IPS-NIHi7 (cell line): ENCODE results near the gene CAVIN2.

Experiments used
- DNase-seq: peaks from one replicate; pipeline ENCODE4 v3.0.0; 2012; ENCODE audit warnings: mixed read lengths; ENCODE audit errors: extremely low spot score

Gene CAVIN2, protein sequence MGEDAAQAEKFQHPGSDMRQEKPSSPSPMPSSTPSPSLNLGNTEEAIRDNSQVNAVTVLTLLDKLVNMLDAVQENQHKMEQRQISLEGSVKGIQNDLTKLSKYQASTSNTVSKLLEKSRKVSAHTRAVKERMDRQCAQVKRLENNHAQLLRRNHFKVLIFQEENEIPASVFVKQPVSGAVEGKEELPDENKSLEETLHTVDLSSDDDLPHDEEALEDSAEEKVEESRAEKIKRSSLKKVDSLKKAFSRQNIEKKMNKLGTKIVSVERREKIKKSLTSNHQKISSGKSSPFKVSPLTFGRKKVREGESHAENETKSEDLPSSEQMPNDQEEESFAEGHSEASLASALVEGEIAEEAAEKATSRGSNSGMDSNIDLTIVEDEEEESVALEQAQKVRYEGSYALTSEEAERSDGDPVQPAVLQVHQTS

DNA sequence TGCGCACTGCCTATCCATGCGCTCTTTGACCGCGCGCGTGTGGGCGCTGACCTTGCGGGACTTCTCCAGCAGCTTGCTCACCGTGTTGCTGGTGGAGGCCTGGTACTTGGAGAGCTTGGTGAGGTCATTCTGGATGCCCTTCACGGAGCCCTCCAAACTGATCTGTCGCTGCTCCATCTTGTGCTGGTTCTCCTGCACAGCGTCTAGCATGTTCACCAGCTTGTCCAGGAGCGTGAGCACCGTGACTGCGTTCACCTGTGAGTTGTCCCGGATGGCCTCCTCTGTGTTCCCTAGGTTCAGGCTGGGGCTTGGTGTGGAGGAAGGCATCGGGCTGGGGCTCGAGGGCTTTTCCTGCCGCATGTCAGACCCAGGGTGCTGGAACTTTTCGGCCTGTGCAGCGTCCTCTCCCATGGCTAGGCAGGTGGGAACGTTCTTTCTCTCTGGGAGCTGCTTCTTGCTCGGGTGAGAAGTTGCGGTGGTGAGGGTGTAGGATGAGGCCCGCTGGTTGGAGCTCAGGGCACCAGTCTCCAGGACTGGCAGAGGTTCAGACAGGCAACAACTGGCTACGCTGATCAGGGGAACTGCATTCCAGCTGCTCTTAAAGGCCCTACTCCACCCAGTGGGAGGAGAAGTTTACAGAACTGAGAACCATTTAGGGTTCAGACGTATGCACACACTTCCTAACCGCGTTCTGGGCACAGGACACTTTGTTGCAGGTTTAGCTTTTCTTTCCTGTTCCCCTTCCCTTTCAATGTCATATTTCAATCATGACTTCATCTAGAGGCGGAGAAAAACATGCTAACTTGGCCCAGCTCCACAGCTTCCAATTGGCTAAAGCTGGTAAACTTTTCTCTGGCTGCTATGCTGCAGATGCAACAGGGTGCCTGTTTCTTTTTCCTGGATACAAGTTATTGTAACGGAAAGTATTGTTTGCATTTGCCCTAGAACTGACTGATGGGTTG is at the start of gene CAVIN2:
CAVIN2 (minus strand) TSS at position 574 of the 962 bp plus-strand sequence; CDS start at position 411, 163 bp downstream.
- no peak for DNase-seq

DNA sequence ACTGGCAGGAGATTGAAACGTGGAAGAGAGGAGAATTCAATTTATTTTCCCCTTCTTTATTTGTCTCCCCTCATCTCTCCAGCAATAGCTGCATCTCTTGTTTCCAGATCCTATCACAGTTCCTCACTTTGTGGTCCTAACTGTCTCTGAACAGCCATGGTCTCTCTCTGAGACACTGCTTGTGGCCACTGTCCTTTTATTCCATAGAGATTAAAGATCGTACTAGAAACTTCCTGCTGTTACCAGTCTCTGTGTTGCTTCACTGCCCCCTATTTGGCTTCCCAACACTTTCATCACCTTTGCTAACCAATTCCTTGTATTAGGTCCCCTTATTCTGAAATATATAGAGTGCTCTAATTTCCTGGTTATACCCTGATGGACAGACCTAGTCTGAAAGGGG is 48.9 kb upstream of the CAVIN2 start:
- no peak for DNase-seq

DNA sequence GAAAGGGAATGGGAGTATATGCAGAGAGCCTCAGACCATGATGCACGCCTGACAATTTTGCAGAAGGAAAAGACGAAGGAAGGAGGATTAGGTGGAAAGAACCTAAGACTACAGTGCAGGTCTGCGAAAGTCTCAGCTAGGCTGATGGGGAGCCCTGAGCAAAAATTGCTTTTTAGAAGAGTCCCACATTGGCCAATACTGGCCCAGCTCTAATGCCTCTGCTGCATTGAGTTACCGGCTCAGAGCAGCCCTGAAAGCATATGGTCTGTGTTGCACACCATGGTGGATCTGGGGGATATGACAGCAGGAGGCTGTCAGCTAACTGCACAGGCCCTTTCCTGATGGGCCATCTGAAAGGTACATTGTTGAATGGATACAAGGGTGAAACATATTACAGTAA is 48.3 kb upstream of the CAVIN2 start:
- DNase-seq: no peak

DNA sequence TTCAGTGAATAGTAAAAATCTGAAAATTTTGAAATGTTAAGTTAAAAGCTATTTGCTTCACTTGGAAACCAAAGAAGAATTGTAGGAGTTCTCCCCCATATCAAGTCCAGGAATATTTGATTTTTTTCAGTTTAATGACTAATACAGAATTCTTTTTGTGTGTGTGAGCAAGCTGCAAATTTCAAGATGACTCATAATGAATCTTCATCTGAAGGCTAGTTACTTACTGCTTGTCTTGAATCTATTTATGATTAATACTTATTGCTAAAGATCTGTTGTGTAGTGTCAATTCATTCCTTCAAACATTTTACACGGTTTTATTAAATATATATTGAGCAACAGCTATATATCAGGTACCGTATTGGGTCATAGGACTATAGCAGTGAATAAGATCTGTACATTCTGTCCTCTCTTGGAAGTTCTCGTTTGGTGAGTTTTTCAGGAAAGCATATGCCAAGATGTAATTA is 47.8 kb upstream of the CAVIN2 start:
- DNase-seq: no peak

DNA sequence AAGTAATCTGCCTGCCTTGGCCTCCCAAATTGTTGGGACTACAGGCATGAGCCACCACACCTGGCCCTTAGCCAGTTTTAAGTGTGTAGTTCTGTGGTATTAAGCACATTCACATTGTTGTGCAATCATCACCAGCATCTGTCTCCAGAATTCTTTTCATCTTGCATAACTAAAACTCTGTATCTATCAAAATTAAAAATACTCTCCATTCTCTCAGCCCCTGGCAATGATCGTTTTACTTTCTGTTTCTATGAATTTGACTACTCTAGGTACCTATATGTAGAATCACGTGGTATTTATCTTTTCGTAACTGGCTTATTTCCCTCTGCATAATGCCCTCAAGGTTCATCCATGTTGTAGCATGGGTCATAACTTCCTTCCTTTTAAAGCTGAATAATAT is 45.5 kb upstream of the CAVIN2 start:
- DNase-seq: no peak

DNA sequence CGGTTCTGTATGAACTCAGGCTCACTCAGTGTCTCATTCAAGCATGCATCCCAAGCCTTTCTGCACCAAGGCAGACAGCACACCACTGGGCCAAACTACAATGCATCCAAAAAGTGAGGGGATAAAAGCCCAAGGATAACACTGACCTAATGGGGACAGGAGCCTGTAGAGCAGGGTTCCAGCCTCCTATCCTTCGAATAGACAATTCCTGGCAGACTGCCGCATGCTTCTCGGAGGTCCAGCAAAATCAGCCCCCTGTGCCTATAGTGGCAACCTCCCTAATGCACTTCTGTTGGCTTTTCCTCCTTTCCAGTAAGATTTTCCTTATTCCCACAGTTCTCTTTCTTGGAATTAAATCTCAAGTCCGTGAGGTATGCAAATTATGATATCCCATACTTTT is 44.8 kb upstream of the CAVIN2 start:
- DNase-seq: no peak

DNA sequence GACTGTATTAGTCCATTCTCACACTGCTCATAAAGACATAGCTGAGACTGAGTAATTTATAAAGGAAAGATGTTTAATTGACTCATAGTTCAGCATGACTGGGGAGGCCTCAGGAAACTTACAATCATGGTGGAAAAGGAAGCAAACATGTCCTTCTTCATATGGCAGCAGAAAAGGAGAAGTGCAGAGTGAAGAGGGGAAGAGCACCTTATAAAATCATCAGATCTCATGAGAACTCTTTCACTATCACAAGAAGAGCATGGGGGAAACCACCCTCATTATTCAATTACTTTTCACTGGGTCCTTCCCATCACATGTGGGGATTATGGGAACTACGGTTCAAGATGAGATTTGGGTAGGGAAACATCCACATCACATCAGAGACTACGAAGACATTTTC is 43.0 kb upstream of the CAVIN2 start:
- DNase-seq: no peak

DNA sequence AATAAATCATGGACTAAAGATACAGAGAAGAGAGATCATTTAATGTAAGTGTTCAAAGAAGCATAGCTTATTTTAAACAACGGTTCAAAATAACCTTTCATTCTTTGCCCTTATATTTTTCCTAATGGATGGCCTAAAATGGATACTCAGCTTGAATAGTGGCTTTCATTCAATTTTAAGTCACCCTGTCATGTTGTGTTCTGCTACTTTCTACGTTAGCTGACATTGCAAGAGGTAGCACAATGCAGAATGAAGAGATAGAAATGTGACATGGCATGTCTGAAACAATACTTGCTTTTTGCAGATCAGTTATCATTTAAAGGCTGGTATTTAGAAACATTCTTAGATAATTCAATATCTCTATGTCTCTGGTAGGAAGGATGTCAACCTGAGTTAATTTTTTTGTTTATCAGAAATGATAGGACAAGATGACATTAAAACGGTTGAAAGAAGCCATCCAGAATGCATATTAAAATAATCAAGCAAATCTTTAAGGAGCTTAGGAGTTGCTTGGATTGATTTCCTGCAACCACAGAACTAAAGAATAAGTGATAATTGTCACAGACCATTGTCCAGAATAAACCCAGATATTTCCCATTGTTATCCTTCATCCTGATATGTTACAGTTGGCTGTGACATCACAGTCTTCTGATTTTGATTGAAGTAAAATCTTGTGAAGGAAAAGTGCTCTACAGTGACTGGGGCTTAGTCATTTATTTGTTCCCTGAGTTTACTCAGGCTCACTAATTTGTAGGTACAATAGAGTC is 41.7 kb upstream of the CAVIN2 start:
- no peak for DNase-seq

DNA sequence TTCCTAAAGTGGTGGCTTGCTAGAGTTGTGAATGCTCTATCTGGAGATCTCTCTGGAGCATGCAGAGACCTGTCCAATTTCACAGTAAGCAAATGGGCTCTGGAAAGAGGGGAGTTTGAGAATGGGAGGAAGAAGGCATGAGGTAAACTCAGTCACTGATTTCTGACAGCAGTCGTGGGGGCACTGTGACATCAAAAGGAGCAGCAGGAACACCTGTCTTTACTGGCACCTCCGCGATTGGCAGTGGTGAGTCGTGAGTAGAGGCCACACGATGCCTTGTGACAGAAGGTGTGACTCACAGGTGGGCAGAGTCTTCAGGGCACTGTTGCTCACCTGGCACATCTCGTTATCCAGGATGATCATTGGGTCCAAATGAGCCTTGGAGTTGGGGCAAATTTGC is 38.8 kb upstream of the CAVIN2 start:
- DNase-seq: no peak

DNA sequence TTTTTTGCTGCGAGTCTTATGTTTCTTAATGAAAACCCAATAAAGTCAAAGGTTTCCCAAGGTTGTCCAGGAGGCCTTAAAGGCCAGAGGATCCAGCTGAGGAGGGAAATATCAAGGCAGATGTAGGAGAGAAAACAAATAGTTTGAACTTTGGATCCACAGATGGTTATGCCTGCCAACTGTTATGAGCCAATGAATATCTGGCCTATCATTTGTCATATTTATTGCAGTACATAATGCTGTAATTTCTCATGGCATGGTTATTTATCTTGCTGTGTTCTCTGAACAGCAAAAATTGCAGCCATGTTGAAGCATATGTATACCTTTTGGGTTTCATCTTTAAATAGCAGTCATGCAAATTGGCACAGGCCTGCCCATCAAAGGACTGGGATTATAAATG is 38.2 kb upstream of the CAVIN2 start:
- DNase-seq: no peak

DNA sequence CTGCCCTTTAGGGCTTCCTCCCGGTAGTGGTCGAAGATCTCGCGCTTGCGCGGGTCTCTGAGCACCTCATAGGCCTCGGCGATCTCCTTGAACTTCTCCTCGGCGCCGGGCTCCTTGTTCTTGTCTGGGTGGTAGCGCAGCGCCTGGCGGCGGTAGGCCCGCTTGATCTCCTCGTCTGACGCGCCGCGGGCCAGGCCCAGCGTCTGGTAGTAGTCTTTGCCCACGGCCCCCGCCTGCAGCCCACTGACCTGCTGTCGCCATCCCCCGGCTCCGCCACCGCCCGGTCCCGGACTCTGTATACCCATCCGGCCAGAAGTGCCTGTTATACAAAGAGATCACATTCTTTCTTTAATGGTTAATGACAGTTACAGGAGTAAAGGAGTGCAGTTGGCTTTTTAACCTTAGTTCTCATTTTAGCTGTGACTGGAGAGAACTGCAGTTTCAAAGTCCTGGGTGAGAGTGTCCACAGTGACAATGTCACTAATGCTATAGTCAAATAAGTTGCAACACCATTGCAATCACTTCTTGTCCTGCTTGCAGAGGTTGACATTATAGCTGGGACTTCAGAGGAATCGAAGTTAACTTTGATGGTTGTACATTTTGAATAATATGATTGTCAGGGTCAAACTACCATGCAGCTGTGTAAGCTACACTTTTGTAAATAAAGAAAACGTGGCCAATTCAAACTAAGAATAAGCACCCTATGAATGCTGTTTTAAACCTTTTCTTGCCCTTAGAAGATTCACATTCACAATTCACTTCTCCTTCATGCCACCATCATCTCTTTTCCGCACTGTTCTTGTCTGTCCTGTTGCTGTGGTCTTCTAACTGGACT is 35.3 kb upstream of the CAVIN2 start:
- DNase-seq: no peak

DNA sequence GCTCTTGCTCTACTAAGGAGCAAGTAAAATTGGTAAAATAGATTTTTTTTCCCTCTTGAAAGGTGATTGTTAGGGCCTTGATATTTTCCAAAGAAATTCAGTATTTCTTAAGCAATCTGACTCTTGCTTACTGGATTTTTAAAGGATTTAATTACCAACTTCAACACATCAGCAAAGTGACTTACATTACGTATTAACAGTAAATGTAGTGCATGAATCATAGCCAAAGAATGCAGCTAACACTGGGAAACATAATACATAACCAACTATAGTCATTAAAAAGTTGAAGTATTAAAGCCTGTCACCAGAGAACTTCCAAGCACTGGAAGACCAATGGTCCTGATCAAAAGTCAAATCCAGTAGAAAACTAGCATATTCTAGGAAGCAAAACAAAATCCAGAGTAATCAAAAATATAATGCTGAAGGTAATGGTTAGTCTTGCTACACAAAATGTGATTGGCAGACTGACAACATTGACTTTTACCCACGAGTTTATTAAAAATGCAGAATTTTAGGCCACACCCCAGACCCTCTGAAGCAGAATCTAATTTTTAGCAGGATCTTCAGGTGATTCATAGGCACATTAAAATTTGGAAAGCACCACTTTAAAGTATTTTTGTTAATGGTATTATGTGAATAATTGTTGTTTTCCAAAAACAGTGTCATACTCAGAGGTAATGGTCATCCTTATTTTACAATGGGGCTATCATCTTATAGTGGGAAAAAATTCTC is 31.8 kb upstream of the CAVIN2 start:
- no peak for DNase-seq

DNA sequence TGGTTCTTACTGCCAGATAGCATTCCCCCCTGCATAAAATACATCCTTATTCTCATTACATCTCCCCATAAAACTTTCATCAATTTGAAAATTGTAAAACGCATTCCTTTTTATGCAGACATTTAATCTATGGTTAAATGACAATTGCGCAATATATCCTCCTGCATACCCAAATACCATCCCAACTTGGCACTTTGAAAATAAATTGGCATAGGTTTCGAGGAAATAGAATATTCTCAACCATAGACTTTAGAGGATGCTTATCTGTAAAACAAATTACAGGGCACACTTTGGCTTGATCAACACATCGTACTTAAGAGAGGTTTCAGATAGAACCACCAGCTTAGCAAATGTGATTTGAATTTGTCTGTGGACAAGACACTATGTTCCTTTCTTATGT is 31.0 kb upstream of the CAVIN2 start:
- no peak for DNase-seq

DNA sequence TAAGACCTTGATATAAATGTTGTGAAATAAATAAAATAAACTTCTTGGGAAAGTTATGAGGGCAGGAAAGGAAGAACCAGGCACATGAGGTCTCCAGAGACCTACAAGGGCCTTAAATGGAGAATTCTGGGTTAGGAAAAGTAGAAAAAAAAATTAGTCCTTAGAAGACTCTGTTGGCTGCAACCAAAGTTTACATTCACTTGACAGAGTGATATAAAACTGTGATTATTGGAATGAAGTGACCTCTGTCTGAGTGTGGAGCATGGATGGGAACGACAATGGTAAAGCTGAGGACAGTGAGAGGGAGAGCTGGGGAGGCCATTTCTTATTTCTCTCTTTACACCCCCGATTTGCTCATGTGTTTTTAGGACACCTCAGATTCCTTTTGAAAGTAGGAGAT is 29.0 kb upstream of the CAVIN2 start:
- DNase-seq: no peak

DNA sequence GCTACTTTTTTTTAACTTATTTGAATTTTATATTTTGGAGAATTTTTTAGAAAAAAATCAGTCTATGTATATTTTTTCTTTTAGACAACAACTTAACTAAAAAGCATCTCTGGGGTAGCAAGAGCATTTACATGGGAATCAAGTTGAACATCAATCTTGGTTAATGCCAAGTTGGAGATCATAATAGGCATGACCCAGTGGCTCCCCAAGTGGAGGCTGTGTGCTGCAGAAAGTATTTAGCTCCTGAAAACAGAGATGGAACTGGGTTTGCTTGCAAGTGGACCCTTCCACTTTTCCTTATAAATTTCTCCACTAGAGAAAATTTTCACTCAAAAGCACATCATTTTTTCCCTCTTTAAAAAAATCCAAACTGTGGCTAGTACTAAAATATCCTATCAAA is 23.9 kb upstream of the CAVIN2 start:
- no peak for DNase-seq

DNA sequence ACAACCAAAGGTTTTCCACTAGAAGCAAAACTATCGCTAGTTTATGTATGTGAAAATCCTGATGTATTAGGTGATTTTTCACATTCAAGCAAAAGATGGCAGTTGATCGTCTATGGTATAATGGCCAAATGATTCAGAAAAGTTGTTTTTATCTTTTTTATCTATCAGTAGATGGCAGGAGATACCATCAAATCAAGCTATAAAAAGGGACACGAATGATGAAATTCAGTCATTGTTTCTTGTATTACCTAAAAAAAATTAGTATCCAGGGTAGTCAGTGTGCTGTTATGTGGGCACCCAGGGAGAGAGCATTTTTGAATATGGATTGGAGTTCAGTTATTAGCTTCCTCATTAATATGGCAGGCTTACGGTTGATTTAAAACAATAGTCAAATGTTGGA is 22.9 kb upstream of the CAVIN2 start:
- no peak for DNase-seq

DNA sequence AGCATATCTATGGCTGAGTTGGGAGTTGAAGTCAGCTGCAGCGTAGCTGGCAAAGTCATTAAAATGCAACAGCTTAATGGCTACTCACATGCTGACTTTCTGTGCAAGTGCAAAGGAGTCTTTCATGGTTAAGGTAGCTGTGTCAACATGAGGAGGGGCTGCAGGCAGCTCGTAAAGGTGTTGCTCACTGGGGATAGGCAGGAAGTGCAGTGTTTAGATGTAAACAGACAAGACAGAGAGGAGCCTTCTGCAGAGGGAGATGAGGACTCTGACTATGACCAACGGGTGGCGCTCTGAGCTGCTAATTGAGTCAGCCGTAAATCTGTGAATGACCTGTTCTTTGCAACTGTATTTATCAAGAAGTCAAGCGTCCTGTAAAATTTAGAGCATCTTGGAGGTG is 22.3 kb upstream of the CAVIN2 start:
- peak; percentile 79 for DNase-seq

DNA sequence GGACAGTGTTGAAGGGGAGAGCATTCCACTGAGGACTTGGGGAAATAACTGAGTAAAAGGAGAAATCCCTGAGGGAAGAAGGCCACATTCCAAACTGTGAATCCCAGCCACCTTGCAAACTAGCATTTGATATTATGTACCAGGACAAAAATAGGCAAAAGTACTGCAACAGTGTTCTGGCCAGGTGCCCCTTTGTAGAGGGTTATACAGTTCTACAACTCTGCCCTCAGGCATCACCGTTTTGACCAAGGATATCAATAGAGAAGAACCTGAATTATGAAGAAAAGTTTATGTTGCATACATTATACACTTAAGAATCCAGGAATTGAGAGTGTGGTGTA is 20.6 kb upstream of the CAVIN2 start:
- DNase-seq: no peak

DNA sequence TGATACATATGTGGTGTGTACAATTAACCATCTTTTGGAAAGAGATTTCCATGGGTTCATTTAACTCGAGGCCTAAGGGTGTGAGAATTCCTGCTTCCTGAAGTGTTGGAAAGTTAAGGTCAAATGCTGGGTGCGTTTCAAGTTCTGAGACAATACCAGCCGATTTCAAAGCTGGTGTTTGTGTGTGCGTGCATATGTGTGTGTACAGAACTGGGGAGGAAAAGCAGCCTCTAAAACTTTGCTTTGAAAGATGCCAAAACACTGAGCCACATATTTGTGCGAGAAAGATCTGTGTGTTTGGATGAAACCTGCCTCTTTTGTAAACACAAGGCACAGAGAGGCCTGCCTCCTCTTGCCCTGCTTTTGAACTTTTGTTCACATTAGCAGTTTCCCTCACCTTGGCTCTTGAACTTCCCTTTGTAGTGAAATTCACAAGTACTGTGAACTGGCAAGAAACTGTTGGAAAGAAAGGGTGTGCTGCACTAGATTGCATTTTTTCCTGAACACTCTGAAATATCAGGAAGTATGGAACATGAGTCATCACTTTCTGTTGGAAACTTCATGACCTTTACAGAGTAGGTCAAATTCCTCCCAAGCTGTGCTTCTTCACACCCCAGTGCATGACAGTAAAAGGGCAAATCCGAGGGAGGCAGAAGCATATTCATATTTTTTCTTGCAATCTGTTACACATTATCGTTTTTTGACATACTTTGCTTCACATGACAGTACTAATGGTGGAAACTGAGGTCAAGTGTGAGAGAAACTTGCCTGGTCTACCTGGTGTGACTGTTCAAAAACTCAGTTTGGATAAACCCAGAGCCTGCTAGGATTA is 20.0 kb upstream of the CAVIN2 start:
- DNase-seq: no peak

DNA sequence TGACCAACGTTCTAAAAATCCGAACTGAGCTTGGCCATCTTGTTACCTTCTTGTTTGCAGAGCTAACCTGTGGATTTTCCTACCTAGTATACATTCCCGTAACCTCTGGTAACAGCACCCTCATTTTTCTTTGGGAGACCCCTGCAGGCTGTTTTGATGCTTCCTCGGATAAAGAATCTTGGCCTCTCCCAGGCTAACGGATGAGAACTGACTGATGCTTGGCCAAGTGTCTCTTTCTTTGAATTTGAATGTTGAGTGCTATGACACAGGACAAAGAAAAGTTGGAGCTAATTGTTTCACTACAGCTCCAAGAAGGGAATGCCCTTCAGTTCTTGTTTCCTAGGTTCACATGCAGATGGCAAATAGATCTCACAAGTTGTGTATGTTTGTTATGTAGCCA is 19.3 kb upstream of the CAVIN2 start:
- no peak for DNase-seq
